CD14-positive monocyte (primary cell): ENCODE results near the gene CHD3. TPM values are rescaled to one million over a fixed set of nuclear protein-coding genes. Genes with fewer than 3 reads are reported as not detected.
A peak's percentile ranks its signal among the peaks of the same experiment; 100 is the strongest.

ENCODE experiments used
- DNase-seq, 3 donors: peaks; one replicate each; pipeline ENCODE4 v3.0.0-alpha.2; 2011 to 2022
- H2AFZ ChIP-seq: 2 replicates; pipeline ENCODE4 v1.6.0; 2012; ENCODE audit warnings: mild to moderate bottlenecking, low read depth, low read length, inconsistent platforms; ENCODE audit not compliant: insufficient read depth, poor library complexity, severe bottlenecking
- H3K27ac ChIP-seq, 2 donors: 1 replicate in 1 of 2; 2 replicates in 1 of 2; pipeline ENCODE4 v1.5.1; 2012 to 2013; ENCODE audit warnings: low read length in 2 of 2, control low read depth in 1 of 2, inconsistent platforms in 1 of 2, low read depth in 1 of 2, mild to moderate bottlenecking in 1 of 2
- H3K27me3 ChIP-seq, 2 donors: one replicate each; pipeline versions ENCODE4 v1.6.0 to v1.6.1; 2011 to 2013; ENCODE audit warnings: low read length in 2 of 2; ENCODE audit not compliant: control insufficient read depth in 2 of 2, insufficient read depth in 2 of 2
- H3K36me3 ChIP-seq, 2 donors: replicated peaks in 1 of 2; 1 replicate in 1 of 2; 2 replicates in 1 of 2; pipeline versions ENCODE4 v1.5.1 to v1.6.1; 2012 to 2013; ENCODE audit warnings: low read length in 2 of 2, control low read depth in 1 of 2, inconsistent platforms in 1 of 2, mild to moderate bottlenecking in 1 of 2; ENCODE audit not compliant: insufficient read depth in 2 of 2, control insufficient read depth in 1 of 2
- H3K4me1 ChIP-seq, 2 donors: 1 replicate in 1 of 2; 2 replicates in 1 of 2; pipeline versions ENCODE4 v1.5.1 to v1.6.1; 2012 to 2013; ENCODE audit warnings: low read length in 2 of 2, control low read depth in 1 of 2, inconsistent platforms in 1 of 2, mild to moderate bottlenecking in 1 of 2, moderate library complexity in 1 of 2; ENCODE audit not compliant: insufficient read depth in 2 of 2, control insufficient read depth in 1 of 2
- H3K4me2 ChIP-seq: replicated peaks from 2 replicates; pipeline ENCODE3; 2012; ENCODE audit warnings: low read length, moderate library complexity, mild to moderate bottlenecking; ENCODE audit not compliant: poor library complexity, severe bottlenecking; ENCODE audit errors: extremely low read depth
- H3K4me3 ChIP-seq, 3 experiments: fragments of 200-600 bp in 1 of 3; sonication (generic) in 1 of 3; replicated peaks in 1 of 3; 1 replicate in 2 of 3; 2 replicates in 1 of 3; pipeline ENCODE4 v1.5.1; 2011 to 2013; ENCODE audit warnings: low read length in 3 of 3, mild to moderate bottlenecking in 3 of 3, control low read depth in 2 of 3, low read depth in 2 of 3, inconsistent platforms in 1 of 3, moderate library complexity in 1 of 3
- H3K79me2 ChIP-seq: 2 replicates; pipeline ENCODE4 v1.6.0; 2012; ENCODE audit warnings: mild to moderate bottlenecking, control low read depth, inconsistent platforms, low read length, moderate library complexity; ENCODE audit not compliant: insufficient read depth
- H3K9ac ChIP-seq: 2 replicates; pipeline ENCODE4 v1.6.0; 2017; ENCODE audit warnings: low read length, mild to moderate bottlenecking; ENCODE audit not compliant: insufficient read depth, poor library complexity, severe bottlenecking
- H3K9me3 ChIP-seq, 2 donors: replicated peaks in 1 of 2; 1 replicate in 1 of 2; 2 replicates in 1 of 2; pipeline versions ENCODE4 v1.5.1 to v1.6.1; 2012 to 2013; ENCODE audit warnings: low read length in 2 of 2, control low read depth in 1 of 2; ENCODE audit not compliant: control insufficient read depth in 1 of 2, insufficient read depth in 1 of 2
- H4K20me1 ChIP-seq: 2 replicates; pipeline ENCODE4 v1.6.0; 2012; ENCODE audit warnings: mild to moderate bottlenecking, low read length, control low read depth, moderate library complexity; ENCODE audit not compliant: insufficient read depth
- H3K27ac Mint-ChIP-seq, 7 donors: one replicate each; pipeline ENCODE4 v1.8.0; 2020; ENCODE audit warnings: mild to moderate bottlenecking in 7 of 7, mixed read lengths in 7 of 7, moderate library complexity in 6 of 7, inconsistent platforms in 2 of 7
- H3K27me3 Mint-ChIP-seq, 3 donors: one replicate each; pipeline ENCODE4 v1.8.0; 2021 to 2022; ENCODE audit warnings: low read depth in 3 of 3, mild to moderate bottlenecking in 3 of 3, mixed read lengths in 3 of 3, moderate library complexity in 3 of 3, inconsistent platforms in 1 of 3
- H3K36me3 Mint-ChIP-seq, 2 donors: one replicate each; pipeline ENCODE4 v1.8.0; 2020; ENCODE audit warnings: mixed read lengths in 2 of 2, inconsistent platforms in 1 of 2, mild to moderate bottlenecking in 1 of 2
- H3K4me1 Mint-ChIP-seq: one replicate; pipeline ENCODE4 v1.8.0; 2020; ENCODE audit warnings: mild to moderate bottlenecking, mixed read lengths
- H3K4me3 Mint-ChIP-seq, 2 donors: one replicate each; pipeline ENCODE4 v1.8.0; 2020; ENCODE audit warnings: mild to moderate bottlenecking in 2 of 2, mixed read lengths in 2 of 2, moderate library complexity in 1 of 2
- H3K9me3 Mint-ChIP-seq, 7 donors: one replicate each; pipeline ENCODE4 v1.8.0; 2020 to 2022; ENCODE audit warnings: mixed read lengths in 7 of 7, mild to moderate bottlenecking in 6 of 7, moderate library complexity in 6 of 7, inconsistent platforms in 2 of 7
- WGBS: methylation state at CpG from one replicate; pipeline ENCODE4 v1.1.5; 2013; ENCODE audit warnings: missing lambda C conversion rate; ENCODE audit not compliant: insufficient coverage; 5-methylcytosine and 5-hydroxymethylcytosine counted together
- intact Hi-C, 2 donors: fragments of 100-400 bp; cut with micrococcal nuclease; formaldehyde crosslinking; loops; one replicate each; pipeline versions ENCODE4 v1.15.0 to v1.15.1; 2023
- polyA plus RNA-seq, 3 donors: library from polyadenylated mRNA; depleted of rRNA in 1 of 3; unstranded in 2 of 3; stranded (reverse) in 1 of 3; fragments of 300-500 nt in 2 of 3; fragments of >200 nt in 1 of 3; fragmentation: Illumina TruSeq in 2 of 3; gene quantifications; 1 replicate in 2 of 3; 2 replicates in 1 of 3; pipeline ENCODE4 v1.2.3, GENCODE V29; 2012 to 2021
- TF ChIP-seq, protein P1 (sequence below): fragments of 200-600 bp; IDR thresholded peaks from one replicate; pipeline ENCODE4 v1.8.0; 2022; ENCODE audit warnings: antibody characterized with exemption, mild to moderate bottlenecking

The CHD3 gene
- polyA plus RNA-seq, 3 donors, result 0.55 to 67.9 (median 0.91) TPM

DNA sequence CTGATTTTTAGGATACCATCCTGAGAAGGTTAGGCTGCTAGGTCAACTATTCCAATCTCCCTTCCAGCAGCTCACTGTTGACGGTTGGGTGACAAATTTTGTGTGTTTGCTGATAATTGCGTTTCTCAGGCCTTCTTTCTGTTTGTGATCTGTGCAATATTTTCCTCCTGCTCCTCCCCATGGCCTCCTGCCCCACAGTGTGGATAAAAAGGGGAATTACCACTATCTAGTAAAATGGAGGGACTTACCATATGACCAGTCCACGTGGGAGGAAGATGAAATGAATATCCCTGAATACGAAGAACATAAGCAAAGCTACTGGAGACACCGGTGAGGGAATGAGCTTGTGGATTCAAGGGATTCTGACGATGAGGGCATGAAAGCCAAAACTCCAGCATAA, 9.2 kb downstream of the CHD3 start:
- H3K9me3 Mint-ChIP-seq, result no peaks in the 10 kb centered on the region
- H3K4me2 ChIP-seq, result no peak overlapping the region
- H3K27me3 Mint-ChIP-seq, result peaks cover 0 to 3% (median 2%) of the 10 kb centered on the region in 3 donors
- intact Hi-C loops, result loop anchor here (2.0 to 5.0 kb wide), 5 partner anchors 35 to 160 kb away; no protein-coding TSS in a partner anchor
- H3K79me2 ChIP-seq, result peaks cover 11% of the 10 kb centered on the region
- H3K9ac ChIP-seq, result no peak overlapping the region
- H3K27ac Mint-ChIP-seq, result peak overlapping the region in 6 of 7 donors; percentile 13 to 84 (median 54)
- 68% methylated on average over 3 of the region's 6 CpGs for WGBS
- H3K27me3 ChIP-seq, result no peaks in the 10 kb centered on the region
- no peaks in the 10 kb centered on the region for H3K9me3 ChIP-seq
- no peaks in the 10 kb centered on the region for H4K20me1 ChIP-seq
- peaks cover 75 to 99% of the 10 kb centered on the region in 2 donors for H3K36me3 ChIP-seq
- TF ChIP-seq, protein P1, sequence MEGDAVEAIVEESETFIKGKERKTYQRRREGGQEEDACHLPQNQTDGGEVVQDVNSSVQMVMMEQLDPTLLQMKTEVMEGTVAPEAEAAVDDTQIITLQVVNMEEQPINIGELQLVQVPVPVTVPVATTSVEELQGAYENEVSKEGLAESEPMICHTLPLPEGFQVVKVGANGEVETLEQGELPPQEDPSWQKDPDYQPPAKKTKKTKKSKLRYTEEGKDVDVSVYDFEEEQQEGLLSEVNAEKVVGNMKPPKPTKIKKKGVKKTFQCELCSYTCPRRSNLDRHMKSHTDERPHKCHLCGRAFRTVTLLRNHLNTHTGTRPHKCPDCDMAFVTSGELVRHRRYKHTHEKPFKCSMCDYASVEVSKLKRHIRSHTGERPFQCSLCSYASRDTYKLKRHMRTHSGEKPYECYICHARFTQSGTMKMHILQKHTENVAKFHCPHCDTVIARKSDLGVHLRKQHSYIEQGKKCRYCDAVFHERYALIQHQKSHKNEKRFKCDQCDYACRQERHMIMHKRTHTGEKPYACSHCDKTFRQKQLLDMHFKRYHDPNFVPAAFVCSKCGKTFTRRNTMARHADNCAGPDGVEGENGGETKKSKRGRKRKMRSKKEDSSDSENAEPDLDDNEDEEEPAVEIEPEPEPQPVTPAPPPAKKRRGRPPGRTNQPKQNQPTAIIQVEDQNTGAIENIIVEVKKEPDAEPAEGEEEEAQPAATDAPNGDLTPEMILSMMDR, result peak; percentile 74
- H3K36me3 Mint-ChIP-seq, result peaks cover 90 to 97% of the 10 kb centered on the region in 2 donors
- H3K4me1 Mint-ChIP-seq, result peaks cover 8% of the 10 kb centered on the region
- H3K4me1 ChIP-seq, result no peaks in the 10 kb centered on the region
- H3K4me3 ChIP-seq, result no peak overlapping the region
- H2AFZ ChIP-seq, result no peak overlapping the region
- no peak overlapping the region for H3K4me3 Mint-ChIP-seq
- peak; percentile 52 to 67 (median 54) for DNase-seq
- H3K27ac ChIP-seq, result peak overlapping the region in 1 of 2 donors; percentile 18

DNA sequence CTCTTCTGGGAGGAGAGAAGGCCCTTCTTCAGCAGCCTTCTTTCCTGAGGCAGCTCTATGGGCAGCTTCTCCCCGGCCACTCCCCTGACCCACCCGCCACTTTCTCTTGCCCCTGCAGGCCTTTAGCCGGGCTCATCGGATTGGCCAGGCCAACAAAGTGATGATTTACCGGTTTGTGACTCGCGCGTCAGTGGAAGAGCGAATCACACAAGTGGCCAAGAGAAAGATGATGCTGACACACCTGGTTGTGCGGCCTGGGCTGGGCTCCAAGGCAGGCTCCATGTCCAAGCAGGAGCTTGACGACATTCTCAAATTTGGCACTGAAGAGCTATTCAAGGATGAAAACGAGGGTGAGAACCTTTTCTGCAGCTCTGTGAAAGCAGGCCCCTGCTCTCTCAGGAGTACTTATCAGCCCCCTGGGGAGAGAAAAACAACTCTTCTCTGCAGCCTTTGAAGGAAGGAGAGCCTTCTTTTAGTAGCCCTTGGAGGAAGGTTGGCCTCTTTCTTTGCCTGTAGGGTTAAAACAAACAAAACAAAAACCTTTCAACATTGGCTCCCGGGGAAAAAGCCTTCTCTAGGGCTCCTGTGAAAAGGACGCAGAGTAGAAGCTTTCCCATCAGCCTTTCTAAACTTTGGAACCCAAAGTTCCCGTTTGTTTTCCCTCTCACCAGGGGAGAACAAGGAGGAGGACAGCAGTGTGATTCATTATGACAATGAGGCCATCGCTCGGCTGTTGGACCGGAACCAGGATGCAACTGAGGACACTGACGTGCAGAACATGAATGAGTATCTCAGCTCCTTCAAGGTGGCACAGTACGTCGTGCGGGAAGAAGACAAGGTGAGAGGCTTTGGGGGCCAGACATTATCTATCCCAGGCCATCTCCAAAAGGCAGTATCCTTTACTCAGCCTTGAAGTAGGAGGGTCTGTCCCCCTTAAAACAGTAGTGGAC, 14.8 kb downstream of the CHD3 start:
- Mint-ChIP-seq H3K36me3 (peaks cover 97 to 100% of the 10 kb centered on the region in 2 donors), H3K27me3 (peaks cover 0 to 3% (median 2%) of the 10 kb centered on the region in 3 donors), H3K4me3 (no peak overlapping the region), H3K27ac (no peak overlapping the region), H3K9me3 (no peaks in the 10 kb centered on the region), H3K4me1 (no peaks in the 10 kb centered on the region)
- H3K79me2 ChIP-seq, result no peaks in the 10 kb centered on the region
- H3K4me1 ChIP-seq, result no peaks in the 10 kb centered on the region
- TF ChIP-seq, protein P1, result no peak
- no peak overlapping the region for H3K27ac ChIP-seq
- peaks cover 99 to 100% of the 10 kb centered on the region in 2 donors for H3K36me3 ChIP-seq
- no peak for DNase-seq
- no peaks in the 10 kb centered on the region for H3K9me3 ChIP-seq
- no peak overlapping the region for H2AFZ ChIP-seq
- no peaks in the 10 kb centered on the region for H3K27me3 ChIP-seq
- no peaks in the 10 kb centered on the region for H4K20me1 ChIP-seq
- H3K4me2 ChIP-seq, result no peak overlapping the region
- H3K9ac ChIP-seq, result no peak overlapping the region
- 98% methylated on average over 17 of the region's 22 CpGs for WGBS
- no peak overlapping the region for H3K4me3 ChIP-seq
- intact Hi-C loops, result no loop called here
